ENCODE measurements around the gene ANO2.
"Not testable (repeated sequence)": the region's sequence is repeated elsewhere in the genome, so short reads cannot be mapped to it uniquely, and the experiment has no call there.

Gene ANO2

GRCh38 chr12:5570416-5570815, 374.6 kb downstream of the ANO2 start:
- no peak for DNase-seq

GRCh38 chr12:5568325-5568981, 376.6 kb downstream of the ANO2 start:
- DNase-seq, result no peak

GRCh38 chr12:5567016-5567725, 377.9 kb downstream of the ANO2 start:
- no peak for DNase-seq

- DNase-seq, result no peak
Measured at GRCh38 chr12:5565933-5566599, 379.0 kb downstream of the ANO2 start.

GRCh38 chr12:5562581-5562980, 382.5 kb downstream of the ANO2 start:
- no peak for DNase-seq

- DNase-seq, result no peak
Measured at GRCh38 chr12:5561846-5562245, 383.2 kb downstream of the ANO2 start.

- DNase-seq, result no peak
Measured at GRCh38 chr12:5561057-5561456, 384.0 kb downstream of the ANO2 start.

GRCh38 chr12:5560265-5560664, 384.8 kb downstream of the ANO2 start:
- no peak for DNase-seq

GRCh38 chr12:5557906-5558305, 387.2 kb downstream of the ANO2 start:
- DNase-seq, result no peak

- DNase-seq, result no peak
Measured at GRCh38 chr12:5556946-5557673, 387.9 kb downstream of the ANO2 start.

GRCh38 chr12:5556033-5556614, 388.9 kb downstream of the ANO2 start:
- DNase-seq, result no peak

GRCh38 chr12:5554711-5555110, 390.3 kb downstream of the ANO2 start:
- no peak for DNase-seq

GRCh38 chr12:5549011-5549410, 396.0 kb downstream of the ANO2 start:
- no peak for DNase-seq

- no peak for DNase-seq
Measured at GRCh38 chr12:5548152-5548943, 396.7 kb downstream of the ANO2 start.

GRCh38 chr12:5546616-5547015, 398.4 kb downstream of the ANO2 start:
- no peak for DNase-seq

- DNase-seq, result no peak
Measured at GRCh38 chr12:5537771-5538170, 407.3 kb downstream of the ANO2 start.

- DNase-seq, result not testable (repeated sequence)
Measured at GRCh38 chr12:5537026-5537615, 407.9 kb downstream of the ANO2 start.

GRCh38 chr12:5535541-5535940, 409.5 kb downstream of the ANO2 start:
- DNase-seq, result no peak

GRCh38 chr12:5534426-5535199, 410.4 kb downstream of the ANO2 start:
- no peak for DNase-seq

GRCh38 chr12:5533368-5533767, 411.7 kb downstream of the ANO2 start:
- DNase-seq, result no peak

GRCh38 chr12:5525783-5526367, 419.2 kb downstream of the ANO2 start:
- DNase-seq, result no peak

All from NCI-H2029 treated with DMSO at 0.1 percent for 48 hours (cell line).